Endodermal cell (in vitro differentiated cells): ENCODE data around the gene NSG1. TPM values are rescaled to one million over a fixed set of nuclear protein-coding genes. Genes with fewer than 3 reads are reported as not detected.

Experiments used
- DNase-seq: peaks from one replicate; pipeline ENCODE4 v3.0.0-alpha.2; 2017
- H3K27ac ChIP-seq: 2 replicates; pipeline ENCODE4 v1.5.1; 2013; ENCODE audit warnings: mild to moderate bottlenecking, low read depth, low read length, moderate library complexity
- H3K27me3 ChIP-seq: 2 replicates; pipeline ENCODE4 v1.6.1; 2013; ENCODE audit warnings: mild to moderate bottlenecking, low read length, moderate library complexity; ENCODE audit not compliant: insufficient read depth, control insufficient read depth, poor library complexity, severe bottlenecking
- H3K36me3 ChIP-seq: 2 replicates; pipeline ENCODE4 v1.7.0; 2013; ENCODE audit warnings: mild to moderate bottlenecking, low read length, moderate library complexity; ENCODE audit not compliant: control insufficient read depth, insufficient read depth
- H3K4me1 ChIP-seq: one replicate; pipeline ENCODE4 v1.7.0; 2013; ENCODE audit warnings: low read length; ENCODE audit not compliant: control insufficient read depth, insufficient read depth
- H3K4me3 ChIP-seq: 2 replicates; pipeline ENCODE4 v1.5.1; 2013; ENCODE audit warnings: mild to moderate bottlenecking, low read length, moderate library complexity
- H3K9ac ChIP-seq: 2 replicates; pipeline ENCODE4 v1.6.1; 2013; ENCODE audit warnings: mild to moderate bottlenecking, low read length, moderate library complexity; ENCODE audit not compliant: poor library complexity, severe bottlenecking; ENCODE audit errors: extremely low read depth
- H3K9me3 ChIP-seq: 2 replicates; pipeline ENCODE4 v1.6.1; 2013; ENCODE audit warnings: mild to moderate bottlenecking, low read length, moderate library complexity; ENCODE audit not compliant: control insufficient read depth
- H3K27ac Mint-ChIP-seq: 2 replicates; pipeline ENCODE4 v1.8.0; 2020; ENCODE audit warnings: mixed read lengths
- H3K27me3 Mint-ChIP-seq: 2 replicates; pipeline ENCODE4 v1.8.0; 2021; ENCODE audit warnings: mild to moderate bottlenecking, mixed read lengths; ENCODE audit not compliant: insufficient read depth
- H3K36me3 Mint-ChIP-seq: 2 replicates; pipeline ENCODE4 v1.8.0; 2020; ENCODE audit warnings: low read depth, mixed read lengths
- H3K4me1 Mint-ChIP-seq: 2 replicates; pipeline ENCODE4 v1.8.0; 2020; ENCODE audit warnings: mixed read lengths
- H3K4me3 Mint-ChIP-seq: 2 replicates; pipeline ENCODE4 v1.8.0; 2020; ENCODE audit warnings: mild to moderate bottlenecking, moderate library complexity, mixed read lengths
- H3K9me3 Mint-ChIP-seq: 2 replicates; pipeline ENCODE4 v1.8.0; 2020; ENCODE audit warnings: mild to moderate bottlenecking, mixed read lengths
- CTCF ChIP-seq: fragments of 200-600 bp; sonication (generic); conservative IDR thresholded peaks from 2 replicates; pipeline ENCODE4 v1.5.0; 2021; ENCODE audit warnings: antibody characterized with exemption, mild to moderate bottlenecking
- WGBS, 2 experiments: methylation state at CpG; one replicate each; pipeline versions ENCODE4 v1.1.5 to v1.1.7; 2013; ENCODE audit warnings: missing lambda C conversion rate in 2 of 2, mixed read lengths in 1 of 2; ENCODE audit not compliant: insufficient coverage in 1 of 2, insufficient read length in 1 of 2; 5-methylcytosine and 5-hydroxymethylcytosine counted together
- total RNA-seq, 2 donors: library from RNA; stranded (reverse); fragmentation: NEBNext Ultra II Directional in 1 of 2; extraction: Animal tissue kit (Norgen Biotek cat#: 25700) in 1 of 2; gene quantifications; 2 replicates in 1 of 2; 3 replicates in 1 of 2; pipeline ENCODE4 v1.2.1, GENCODE V29; 2021

The NSG1 gene
- total RNA-seq, 2 donors from 2014 or later = 1.8 to 6.0 TPM

DNA sequence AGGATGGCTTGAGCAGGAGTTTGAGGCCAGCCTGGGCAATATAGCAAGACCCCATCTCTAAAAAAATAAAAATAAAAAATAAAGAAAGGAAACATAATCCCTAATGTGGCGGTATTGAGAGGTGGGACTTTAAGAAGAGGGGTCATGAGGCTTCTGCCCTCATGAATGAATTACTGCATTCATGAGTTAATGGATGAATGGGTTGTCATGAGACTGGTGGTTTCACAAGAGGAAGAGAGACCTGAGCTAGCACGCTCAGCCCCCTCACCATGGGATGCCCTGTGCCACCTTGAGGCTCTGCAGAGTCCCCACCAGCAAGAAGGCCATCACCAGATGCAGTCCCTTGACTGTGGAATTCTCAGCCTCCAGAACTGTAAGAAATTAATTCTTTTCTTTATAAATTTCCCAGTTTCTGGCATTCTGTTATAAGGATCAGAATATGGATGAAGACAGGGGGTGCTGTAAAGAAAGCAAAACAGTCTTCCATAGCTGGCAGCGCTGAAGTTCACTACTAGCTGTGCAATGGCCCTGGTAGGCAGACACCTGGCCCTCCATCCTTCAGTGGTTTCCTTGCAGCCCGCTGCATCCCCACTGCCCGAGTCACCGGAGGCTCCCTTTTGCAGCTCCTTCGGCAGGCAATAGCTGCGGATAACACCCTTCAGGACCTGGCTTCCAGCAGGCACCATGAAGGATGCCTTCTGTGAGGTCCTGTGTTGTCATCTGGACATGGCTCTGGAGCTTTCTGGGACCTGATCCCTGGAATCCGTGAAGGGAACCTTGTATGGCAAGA lies 44.8 kb upstream of the NSG1 start:
- Mint-ChIP-seq H3K9me3 (no peaks in the 10 kb centered on the region), H3K4me1 (peaks cover 12% of the 10 kb centered on the region), H3K4me3 (no peak overlapping the region), H3K27me3 (peaks cover 11% of the 10 kb centered on the region), H3K27ac (no peak overlapping the region), H3K36me3 (no peaks in the 10 kb centered on the region)
- H3K4me3 ChIP-seq = no peak overlapping the region
- no peak for DNase-seq
- H3K27me3 ChIP-seq = no peaks in the 10 kb centered on the region
- no peaks in the 10 kb centered on the region for H3K4me1 ChIP-seq
- no peak for TF ChIP-seq CTCF
- no peak overlapping the region for H3K27ac ChIP-seq
- H3K9ac ChIP-seq = no peak overlapping the region
- H3K36me3 ChIP-seq = no peaks in the 10 kb centered on the region
- WGBS, 2 experiments = 92 to 96% methylated on average over 8 to 9 of the region's 9 CpGs
- H3K9me3 ChIP-seq = no peaks in the 10 kb centered on the region

- Histone ChIP-seq H3K9me3 (no peaks in the 10 kb centered on the region), H3K9ac (no peak overlapping the region), H3K27ac (no peak overlapping the region), H3K4me1 (no peaks in the 10 kb centered on the region), H3K36me3 (no peaks in the 10 kb centered on the region), H3K27me3 (no peaks in the 10 kb centered on the region), H3K4me3 (no peak overlapping the region)
- 84 to 90% methylated on average over 2 to 5 of the region's 5 CpGs for WGBS, 2 experiments
- TF ChIP-seq CTCF = no peak
- no peak overlapping the region for H3K27ac Mint-ChIP-seq
- H3K4me3 Mint-ChIP-seq = no peak overlapping the region
- H3K9me3 Mint-ChIP-seq = no peaks in the 10 kb centered on the region
- H3K27me3 Mint-ChIP-seq = peaks cover 3% of the 10 kb centered on the region
- DNase-seq = no peak
- no peaks in the 10 kb centered on the region for H3K36me3 Mint-ChIP-seq
- peaks cover 21% of the 10 kb centered on the region for H3K4me1 Mint-ChIP-seq
Observed at GRCh38 chr4:4343038-4343437, 43.9 kb upstream of the NSG1 start.

- H3K9me3 Mint-ChIP-seq = peaks cover 11% of the 10 kb centered on the region
- Histone ChIP-seq H3K36me3 (no peaks in the 10 kb centered on the region), H3K27ac (no peak overlapping the region), H3K27me3 (no peaks in the 10 kb centered on the region), H3K9me3 (no peaks in the 10 kb centered on the region), H3K9ac (no peak overlapping the region), H3K4me1 (no peaks in the 10 kb centered on the region), H3K4me3 (no peak overlapping the region)
- peaks cover 14% of the 10 kb centered on the region for H3K4me1 Mint-ChIP-seq
- H3K36me3 Mint-ChIP-seq = no peaks in the 10 kb centered on the region
- no peak overlapping the region for H3K27ac Mint-ChIP-seq
- no peak overlapping the region for H3K4me3 Mint-ChIP-seq
- H3K27me3 Mint-ChIP-seq = peaks cover 2% of the 10 kb centered on the region
- 93 to 94% methylated on average over 13 to 14 of the region's 14 CpGs for WGBS, 2 experiments
- TF ChIP-seq CTCF = no peak
- no peak for DNase-seq
Observed at GRCh38 chr4:4344915-4345527, 41.9 kb upstream of the NSG1 start.
